GM12801 (cell line): ENCODE measurements around the gene CACNA2D1.

Experiments
- CTCF ChIP-seq: IDR thresholded peaks from one replicate; pipeline ENCODE4 v1.5.1; 2011; ENCODE audit warnings: control low read depth; ENCODE audit not compliant: insufficient read length; ENCODE audit errors: extremely low read depth

Gene CACNA2D1

GRCh38 chr7:82179311-82179710 lies 264.3 kb downstream of the CACNA2D1 start:
- no peak for TF ChIP-seq CTCF

DNA sequence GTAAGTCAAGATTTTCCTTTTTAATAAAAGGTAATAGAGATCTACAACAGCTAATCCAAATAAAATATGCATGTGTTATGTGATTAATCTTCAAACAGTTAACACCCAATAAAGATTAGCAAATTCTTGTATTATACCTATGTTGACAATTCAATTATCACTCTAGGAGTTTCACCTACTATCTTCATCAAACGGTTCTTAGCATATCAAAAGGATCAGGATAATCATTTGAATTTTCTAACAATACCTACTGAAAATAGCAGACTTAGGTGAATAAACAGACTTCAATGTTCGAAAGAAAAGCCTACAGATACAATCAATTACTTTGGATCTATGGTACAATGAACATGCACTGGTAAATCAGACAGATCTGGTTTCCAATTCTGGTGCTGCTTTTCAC lies 268.3 kb downstream of the CACNA2D1 start:
- no peak for TF ChIP-seq CTCF

- TF ChIP-seq CTCF = no peak
These were observed 270.1 kb downstream of the CACNA2D1 start for GRCh38 chr7:82173400-82174021.

DNA sequence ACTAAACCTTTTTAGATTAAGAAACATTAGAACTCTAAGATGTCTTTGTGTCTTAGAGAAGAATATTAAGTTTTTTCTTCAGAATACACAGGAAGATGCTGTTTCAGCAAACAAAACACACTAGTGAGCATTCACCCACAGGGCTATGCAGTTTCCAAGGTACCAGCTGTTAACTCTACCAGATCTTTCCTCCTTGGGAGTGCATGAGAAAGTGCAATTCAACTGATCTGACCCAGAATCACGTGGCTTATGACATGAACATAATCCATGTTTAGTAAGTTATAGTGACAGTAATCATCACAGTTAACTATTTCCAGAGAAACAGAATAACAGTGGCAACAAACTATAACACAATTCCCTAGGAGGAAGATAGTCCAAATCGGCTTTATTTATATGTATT lies 270.7 kb downstream of the CACNA2D1 start:
- TF ChIP-seq CTCF = no peak

- TF ChIP-seq CTCF = no peak
These were observed 271.6 kb downstream of the CACNA2D1 start for GRCh38 chr7:82172017-82172416.

GRCh38 chr7:82167558-82168314 lies 275.8 kb downstream of the CACNA2D1 start:
- no peak for TF ChIP-seq CTCF

DNA sequence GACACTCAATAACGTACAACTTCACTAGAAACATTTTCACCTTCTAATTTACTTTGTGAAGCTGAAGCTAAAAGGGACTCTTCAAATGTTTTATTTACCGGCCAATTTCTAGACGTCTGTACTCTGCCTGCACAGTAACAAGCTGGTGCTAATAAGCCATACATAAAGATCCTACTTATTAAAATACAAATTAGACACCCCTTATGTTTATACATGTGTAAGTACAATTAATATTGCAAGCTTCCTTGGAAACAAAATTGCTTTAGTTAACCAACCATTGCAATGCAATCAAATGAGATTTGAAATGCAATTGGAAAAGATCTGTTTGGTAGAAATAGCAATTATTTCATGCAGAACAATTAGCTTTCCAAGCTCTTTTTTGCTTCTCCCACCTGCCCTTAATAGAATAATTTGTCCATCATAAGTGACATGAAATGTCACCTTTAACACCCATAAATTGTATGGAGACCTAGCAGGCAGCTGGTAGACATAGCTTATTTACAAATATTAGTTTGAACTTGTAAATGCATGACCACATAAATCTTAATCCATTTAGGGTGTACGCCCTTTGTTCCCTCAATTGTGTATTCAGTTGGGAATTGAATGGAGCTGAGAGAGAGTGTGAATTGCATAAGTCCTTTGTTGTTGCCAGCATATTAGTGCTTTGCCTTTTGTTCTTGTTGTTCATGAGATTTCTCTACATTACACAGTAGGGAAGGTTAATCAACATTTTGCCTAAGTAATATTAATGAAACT lies 277.1 kb downstream of the CACNA2D1 start:
- TF ChIP-seq CTCF = no peak
